ENCODE results near the gene CLSTN2.

GRCh38 chr3:140500473-140500872, 565.5 kb downstream of the CLSTN2 start:
- TF ChIP-seq TAF1 (IDR thresholded peaks at IDR 0.05; ENCODE audit: low read depth, low read length) (no peak), POLR2A (IDR thresholded peaks at IDR 0.05; ENCODE audit: low read depth, low read length) (no peak), POLR2AphosphoS5 (IDR thresholded peaks at IDR 0.05; ENCODE audit: low read depth, low read length) (no peak), SPI1 (IDR thresholded peaks at IDR 0.05; ENCODE audit: low read depth, low read length) (no peak), PAX5 (IDR thresholded peaks at IDR 0.05; ENCODE audit: insufficient read depth, low read length, severe bottlenecking) (no peak)
